Breast epithelium (tissue), 4 donors: ENCODE results near the gene TNS3. TPM values are rescaled to one million over a fixed set of nuclear protein-coding genes. Genes with fewer than 3 reads are reported as not detected.

Experiments
- DNase-seq, 2 donors: peaks; one replicate each; pipeline ENCODE4 v3.0.0-alpha.2; 2019; ENCODE audit warnings: low spot score in 2 of 2
- H3K27ac ChIP-seq, 2 donors: fragments of 200-600 bp; sonication (generic) in 1 of 2; one replicate each; pipeline ENCODE4 v1.5.1; 2016 to 2019; ENCODE audit warnings: mild to moderate bottlenecking in 1 of 2
- H3K27me3 ChIP-seq, 2 donors: fragments of 200-600 bp; sonication (generic) in 1 of 2; one replicate each; pipeline versions ENCODE4 v1.5.1 to v1.6.0; 2017 to 2019; ENCODE audit warnings: control low read depth in 1 of 2, mild to moderate bottlenecking in 1 of 2
- H3K36me3 ChIP-seq: fragments of 200-600 bp; one replicate; pipeline ENCODE4 v1.5.1; 2019
- H3K4me1 ChIP-seq, 2 donors: fragments of 200-600 bp; sonication (generic); one replicate each; pipeline ENCODE4 v1.5.1; 2016 to 2019; ENCODE audit warnings: control low read depth in 1 of 2
- H3K4me3 ChIP-seq, 3 donors: fragments of 200-600 bp; sonication (generic); 1 replicate in 2 of 3; 2 replicates in 1 of 3; pipeline ENCODE4 v1.5.1; 2016 to 2019; ENCODE audit warnings: mild to moderate bottlenecking in 3 of 3, moderate library complexity in 2 of 3
- H3K9me3 ChIP-seq, 2 donors: fragments of 200-600 bp; sonication (generic) in 1 of 2; one replicate each; pipeline ENCODE4 v1.5.1; 2016 to 2019; ENCODE audit warnings: control low read depth in 1 of 2
- CTCF ChIP-seq, 3 donors: fragments of 450-650 bp; IDR thresholded peaks; one replicate each; pipeline ENCODE4 v1.5.1; 2016 to 2017; ENCODE audit warnings: antibody characterized with exemption in 3 of 3, mild to moderate bottlenecking in 3 of 3, moderate library complexity in 3 of 3
- POLR2A ChIP-seq: fragments of 450-650 bp; IDR thresholded peaks from one replicate; pipeline ENCODE4 v1.6.1; 2016; ENCODE audit warnings: antibody characterized with exemption, mild to moderate bottlenecking, moderate library complexity
- POLR2AphosphoS5 ChIP-seq, 3 donors: sonication (generic); formaldehyde crosslinking; IDR thresholded peaks; one replicate each; pipeline ENCODE4 v1.6.1; 2017; ENCODE audit warnings: antibody characterized with exemption in 3 of 3
- intact Hi-C: fragments of 100-400 bp; cut with DNase I; formaldehyde crosslinking; loops from one replicate; pipeline ENCODE4 v1.15.1; 2023; ENCODE audit warnings: low total_unique reads
- total RNA-seq, 3 donors: library from RNA; depleted of rRNA; stranded (reverse); fragments of >200 nt; gene quantifications; one replicate each; pipeline ENCODE4 v1.1.0, GENCODE V29; 2016

TNS3 gene
- total RNA-seq, 3 donors from 2014 or later, result 41.0 to 78.1 (median 56.2) TPM

- H3K4me3 ChIP-seq, result no peak overlapping the region
- H3K9me3 ChIP-seq, result no peaks in the 10 kb centered on the region
- H3K4me1 ChIP-seq, result no peaks in the 10 kb centered on the region
- no peaks in the 10 kb centered on the region for H3K36me3 ChIP-seq
- no peaks in the 10 kb centered on the region for H3K27me3 ChIP-seq
- H3K27ac ChIP-seq, result no peak overlapping the region
- intact Hi-C loops, result no loop called here
- no peak for TF ChIP-seq POLR2A
- no peak for TF ChIP-seq POLR2AphosphoS5 (IDR thresholded peaks at IDR 0.05)
- no peak for TF ChIP-seq CTCF (IDR thresholded peaks at IDR 0.05)
- no peak for DNase-seq
Observed at GRCh38 chr7:47280114-47280513, 301.8 kb downstream of the TNS3 start.

- H3K36me3 ChIP-seq, result no peaks in the 10 kb centered on the region
- no peaks in the 10 kb centered on the region for H3K27me3 ChIP-seq
- H3K4me1 ChIP-seq, result no peaks in the 10 kb centered on the region
- no peak for DNase-seq
- no peaks in the 10 kb centered on the region for H3K9me3 ChIP-seq
- intact Hi-C loops, result no loop called here
- TF ChIP-seq POLR2AphosphoS5 (IDR thresholded peaks at IDR 0.05), result no peak
- TF ChIP-seq CTCF (IDR thresholded peaks at IDR 0.05), result no peak
- TF ChIP-seq POLR2A, result no peak
- no peak overlapping the region for H3K27ac ChIP-seq
- H3K4me3 ChIP-seq, result no peak overlapping the region
Observed at GRCh38 chr7:47278043-47278442, 303.9 kb downstream of the TNS3 start.

GRCh38 chr7:47277321-47277781 is 304.6 kb downstream of the TNS3 start:
- TF ChIP-seq CTCF (IDR thresholded peaks at IDR 0.05) (no peak), POLR2AphosphoS5 (IDR thresholded peaks at IDR 0.05) (no peak), POLR2A (no peak)
- no peak for DNase-seq
- no peak overlapping the region for H3K4me3 ChIP-seq
- H3K27ac ChIP-seq, result no peak overlapping the region
- H3K27me3 ChIP-seq, result no peaks in the 10 kb centered on the region
- intact Hi-C loops, result no loop called here
- H3K9me3 ChIP-seq, result no peaks in the 10 kb centered on the region
- H3K4me1 ChIP-seq, result no peaks in the 10 kb centered on the region
- no peaks in the 10 kb centered on the region for H3K36me3 ChIP-seq

GRCh38 chr7:47273974-47274766 is 307.7 kb downstream of the TNS3 start:
- intact Hi-C loops, result no loop called here
- DNase-seq, result no peak
- TF ChIP-seq CTCF (IDR thresholded peaks at IDR 0.05) (no peak), POLR2A (no peak), POLR2AphosphoS5 (IDR thresholded peaks at IDR 0.05) (no peak)

GRCh38 chr7:47273088-47273487 is 308.8 kb downstream of the TNS3 start:
- H3K9me3 ChIP-seq, result peaks cover 1 to 5% of the 10 kb centered on the region in 2 donors
- H3K27me3 ChIP-seq, result no peaks in the 10 kb centered on the region
- H3K27ac ChIP-seq, result no peak overlapping the region
- H3K36me3 ChIP-seq, result no peaks in the 10 kb centered on the region
- TF ChIP-seq POLR2AphosphoS5 (IDR thresholded peaks at IDR 0.05) (no peak), CTCF (IDR thresholded peaks at IDR 0.05) (no peak), POLR2A (no peak)
- intact Hi-C loops, result no loop called here
- no peak for DNase-seq
- no peaks in the 10 kb centered on the region for H3K4me1 ChIP-seq
- H3K4me3 ChIP-seq, result no peak overlapping the region

More at GRCh38 chr7:47273974-47274766, 307.7 kb downstream of the TNS3 start:
- Histone ChIP-seq H3K9me3 (peaks cover 0 to 4% of the 10 kb centered on the region in 2 donors), H3K4me1 (no peaks in the 10 kb centered on the region), H3K36me3 (no peaks in the 10 kb centered on the region), H3K27ac (no peak overlapping the region), H3K4me3 (no peak overlapping the region), H3K27me3 (no peaks in the 10 kb centered on the region)
